SIG-M5 treated with dmso at 0.1 percent for 504 hours (cell line): ENCODE results near the gene EHBP1.
"Not testable (repeated sequence)": the region's sequence is repeated elsewhere in the genome, so short reads cannot be mapped to it uniquely, and the experiment has no call there.

Experiments
- DNase-seq: peaks from one replicate; lab custom pipeline; 2025; ENCODE audit not compliant: unreplicated experiment; lab: John Stamatoyannopoulos, UW

The EHBP1 gene

GRCh38 chr2:63003351-63003750 is 297.8 kb downstream of the EHBP1 start:
- DNase-seq = no peak

GRCh38 chr2:63007813-63008458 is 302.4 kb downstream of the EHBP1 start:
- DNase-seq = no peak

- DNase-seq = no peak
Measured at GRCh38 chr2:63008838-63009237, 303.3 kb downstream of the EHBP1 start.

- DNase-seq = no peak
Measured at GRCh38 chr2:63009490-63009889, 304.0 kb downstream of the EHBP1 start.

GRCh38 chr2:63012541-63012940 is 307.0 kb downstream of the EHBP1 start:
- DNase-seq = no peak

- DNase-seq = no peak
Measured at GRCh38 chr2:63013438-63013837, 307.9 kb downstream of the EHBP1 start.

GRCh38 chr2:63015389-63015788 is 309.9 kb downstream of the EHBP1 start:
- DNase-seq = no peak

DNA sequence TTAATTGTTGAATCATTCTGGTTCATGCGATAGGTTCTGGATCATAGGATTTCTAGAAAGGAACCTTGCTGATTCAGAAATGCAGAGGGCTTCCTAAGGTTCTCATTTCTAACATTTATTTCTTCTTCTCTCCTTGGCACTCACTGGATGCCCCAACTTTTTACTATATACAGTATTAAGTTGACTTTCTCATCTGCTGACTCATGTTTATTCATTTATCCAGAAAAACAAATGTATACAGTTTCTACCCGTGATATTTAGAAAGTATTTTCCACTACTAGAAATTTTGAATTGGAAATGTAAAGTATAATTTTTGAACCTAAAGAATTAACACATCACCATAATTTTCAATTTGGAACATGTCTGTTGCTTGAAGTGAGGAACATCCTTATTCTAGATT is 312.9 kb downstream of the EHBP1 start:
- no peak for DNase-seq

DNA sequence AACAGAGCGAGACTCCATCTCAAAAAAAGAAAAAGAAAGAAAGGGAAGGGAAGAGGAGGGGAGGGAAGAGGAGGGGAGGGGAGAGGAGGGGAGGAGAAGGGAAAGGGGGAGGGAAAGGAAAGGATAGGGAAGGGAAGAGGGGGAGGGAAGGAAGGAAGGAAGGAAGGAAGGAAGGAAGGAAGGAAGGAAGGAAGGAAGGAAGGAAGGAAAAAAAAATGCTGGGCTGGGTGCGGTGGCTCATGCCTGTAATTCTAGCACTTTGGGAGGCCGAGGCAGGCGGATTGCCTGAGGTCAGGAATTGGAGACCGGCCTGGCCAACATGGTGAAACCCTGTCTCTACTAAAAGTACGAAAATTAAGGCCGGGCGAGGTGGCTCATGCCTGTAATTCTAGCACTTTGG is 314.2 kb downstream of the EHBP1 start:
- not testable (repeated sequence) for DNase-seq

DNA sequence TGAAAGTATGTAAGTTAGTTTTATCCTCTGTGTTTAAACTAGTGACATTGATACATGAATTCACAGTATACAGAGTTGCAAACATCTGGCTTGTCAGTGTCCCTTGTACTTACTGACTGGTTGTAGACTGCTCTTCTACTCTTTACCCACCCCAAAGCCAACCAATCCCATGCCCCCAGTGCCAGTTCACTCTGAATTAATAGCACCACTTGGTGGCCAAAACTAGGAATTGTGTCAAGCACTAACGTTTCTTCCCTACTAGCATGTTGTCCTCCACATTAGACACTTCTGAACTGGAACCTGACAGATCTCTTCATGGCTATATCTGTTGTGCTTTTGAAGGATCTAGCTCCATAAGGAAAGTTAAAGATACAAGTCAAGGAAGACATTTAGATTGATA is 317.9 kb downstream of the EHBP1 start:
- peak; percentile 65 for DNase-seq

GRCh38 chr2:63027220-63027619 is 321.7 kb downstream of the EHBP1 start:
- no peak for DNase-seq

GRCh38 chr2:63029058-63029457 is 323.5 kb downstream of the EHBP1 start:
- DNase-seq = no peak

DNA sequence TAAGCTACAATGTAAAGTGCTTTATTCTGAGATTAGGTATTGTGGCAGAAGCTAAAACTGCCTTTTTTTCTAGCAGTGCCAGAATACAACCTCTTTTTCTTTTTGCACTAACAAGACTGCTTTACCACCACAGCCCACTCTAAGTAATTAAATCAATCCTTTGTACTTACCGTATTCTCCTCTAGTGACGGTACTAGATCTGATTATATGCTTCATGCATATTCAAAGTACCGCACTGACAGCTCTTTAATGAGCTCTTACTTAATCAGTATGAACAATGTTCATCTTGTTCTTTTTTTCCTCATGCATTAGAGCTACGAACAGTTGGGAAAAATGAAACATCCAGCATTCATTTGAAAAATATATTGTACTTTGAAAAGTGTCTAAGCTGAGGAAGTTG is 329.0 kb downstream of the EHBP1 start:
- DNase-seq = no peak

- no peak for DNase-seq
Measured at GRCh38 chr2:63035169-63035568, 329.7 kb downstream of the EHBP1 start.

- no peak for DNase-seq
Measured at GRCh38 chr2:63035660-63036059, 330.1 kb downstream of the EHBP1 start.

DNA sequence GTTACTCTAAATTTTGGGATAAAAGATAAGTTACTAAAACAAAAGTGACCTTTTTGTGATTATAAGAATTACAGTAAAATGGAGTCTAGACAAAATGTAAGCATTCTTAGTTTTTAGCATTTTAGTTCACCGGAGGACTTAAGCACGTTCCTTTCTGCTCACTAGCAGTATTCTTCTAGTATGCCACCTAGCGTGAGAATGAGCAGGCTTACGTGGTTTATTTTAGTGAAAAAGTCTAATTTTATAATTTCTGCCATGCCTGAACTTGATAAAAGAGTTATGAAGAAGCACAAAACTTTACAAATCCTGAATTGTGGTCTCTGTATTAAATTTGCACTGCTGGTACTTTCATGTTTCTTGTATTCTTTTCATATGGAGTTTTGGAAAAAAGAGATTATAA is 332.5 kb downstream of the EHBP1 start:
- no peak for DNase-seq

DNA sequence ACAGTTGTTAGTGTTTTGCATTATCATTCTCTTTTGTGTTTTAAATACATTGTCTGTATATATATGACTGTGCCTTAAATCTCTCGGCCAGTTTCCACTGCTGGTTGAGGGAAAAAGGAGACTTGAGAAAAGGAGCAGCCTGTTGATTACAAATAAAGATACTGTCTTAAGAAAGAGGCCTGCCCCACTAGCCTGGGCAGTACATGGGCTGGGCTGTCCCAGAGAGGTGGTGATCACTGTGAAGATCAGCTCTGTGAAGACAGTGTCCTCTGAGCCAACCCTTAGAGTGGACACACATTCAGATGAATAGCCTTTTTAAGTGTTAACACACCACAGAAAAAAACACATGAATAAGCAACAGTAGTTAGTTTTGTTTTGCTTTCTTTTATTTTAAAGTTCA is 335.1 kb downstream of the EHBP1 start:
- DNase-seq = no peak

- no peak for DNase-seq
Measured at GRCh38 chr2:63041592-63041991, 336.1 kb downstream of the EHBP1 start.

DNA sequence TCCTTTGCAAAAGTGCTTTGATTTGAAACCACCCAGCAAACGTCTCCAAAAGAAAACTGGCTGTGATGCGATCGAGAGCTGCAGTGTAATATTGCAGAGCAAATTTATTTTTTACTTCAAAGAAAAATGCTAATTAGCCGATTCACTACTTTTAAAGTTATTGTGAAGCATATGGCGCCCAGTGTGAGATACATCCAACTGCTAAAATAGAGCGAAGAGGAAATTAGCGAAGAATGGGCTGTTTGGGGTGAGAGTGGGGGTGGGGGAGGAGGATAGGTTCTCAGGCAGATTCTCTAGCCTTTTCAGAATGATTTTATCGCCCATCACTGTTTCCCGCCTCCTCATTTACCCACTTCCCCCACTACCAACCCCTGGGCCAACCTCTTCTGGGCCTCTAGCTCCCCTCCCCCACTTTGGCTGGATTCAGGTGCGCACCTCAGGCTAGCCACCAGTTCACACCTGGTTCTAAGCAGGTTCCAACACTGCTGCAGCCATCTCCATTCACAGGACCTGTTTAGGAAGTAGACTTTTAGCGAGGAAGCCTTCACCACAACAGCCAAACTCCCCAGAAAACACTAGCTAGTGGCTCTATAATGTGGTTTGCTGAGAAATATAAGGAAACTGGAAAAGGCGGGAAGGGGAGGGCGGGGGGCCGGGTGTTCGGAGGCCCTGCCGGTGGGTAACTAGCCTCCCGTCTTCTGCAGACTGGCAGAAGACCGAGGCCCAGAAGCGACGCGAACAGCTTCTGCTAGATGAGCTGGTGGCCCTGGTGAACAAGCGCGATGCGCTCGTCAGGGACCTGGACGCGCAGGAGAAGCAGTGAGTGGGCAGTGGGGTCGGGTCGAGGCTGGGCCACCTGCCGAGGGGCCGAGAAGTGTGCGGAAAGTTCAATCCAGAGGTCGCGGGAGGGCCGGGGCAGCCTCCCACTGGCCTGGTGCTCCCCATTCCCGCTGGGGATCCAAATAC is 339.1 kb downstream of the EHBP1 start:
- DNase-seq = no peak

DNA sequence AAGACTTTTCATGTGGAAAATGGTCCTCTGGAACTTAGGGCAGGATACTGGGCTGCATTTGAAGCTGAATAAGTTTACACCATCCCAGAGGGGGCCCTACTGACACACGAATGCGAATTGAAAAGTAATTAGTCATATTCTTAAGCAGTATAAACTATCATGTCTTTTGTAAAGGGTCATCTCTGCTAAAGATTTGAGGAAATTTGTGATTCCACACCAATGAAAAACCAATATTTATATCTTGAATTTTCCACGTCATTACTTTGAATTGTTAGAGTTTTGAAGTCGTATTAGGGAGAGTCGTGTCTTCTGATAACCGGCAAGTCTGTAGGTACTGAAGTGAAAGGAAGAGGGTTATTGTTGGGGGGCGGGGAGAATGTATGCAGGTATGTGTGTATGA is 341.0 kb downstream of the EHBP1 start:
- no peak for DNase-seq

- no peak for DNase-seq
Measured at GRCh38 chr2:63046961-63047320, 341.4 kb downstream of the EHBP1 start.
